Lower leg skin (tissue), 4 donors: Measurements from ENCODE around the gene HBB. TPM values are rescaled to one million over a fixed set of nuclear protein-coding genes. Genes with fewer than 3 reads are reported as not detected.

Experiments used
- DNase-seq, 2 donors: peaks; one replicate each; pipeline ENCODE4 v3.0.0-alpha.2; 2019; ENCODE audit warnings: low spot score in 2 of 2
- H3K4me3 ChIP-seq: fragments of 200-600 bp; sonication (generic); 2 replicates; pipeline ENCODE4 v1.5.1; 2017; ENCODE audit warnings: mild to moderate bottlenecking, low read depth; ENCODE audit not compliant: poor library complexity, severe bottlenecking
- POLR2A ChIP-seq, 2 donors: fragments of 450-650 bp; IDR thresholded peaks; one replicate each; pipeline ENCODE4 v1.6.1; 2016 to 2017; ENCODE audit warnings: antibody characterized with exemption in 2 of 2, mild to moderate bottlenecking in 1 of 2, moderate library complexity in 1 of 2
- WGBS, 2 donors: methylation state at CpG; one replicate each; pipeline ENCODE4 v1.1.5; 2018; 5-methylcytosine and 5-hydroxymethylcytosine counted together
- intact Hi-C: fragments of 100-400 bp; cut with DNase I; formaldehyde crosslinking; loops from one replicate; pipeline ENCODE4 v1.15.0; 2023; ENCODE audit warnings: low total_unique reads
- total RNA-seq, 4 donors: library from RNA; depleted of rRNA; stranded (reverse); fragments of >200 nt; gene quantifications; one replicate each; pipeline ENCODE4 v1.1.0, GENCODE V29; 2016
- TF ChIP-seq, protein P1 (sequence below), 3 donors: fragments of 450-650 bp; IDR thresholded peaks; one replicate each; pipeline ENCODE4 v1.5.1; 2016; ENCODE audit warnings: antibody characterized with exemption in 3 of 3, mild to moderate bottlenecking in 3 of 3, moderate library complexity in 2 of 3

HBB gene
- total RNA-seq, 4 donors from 2014 or later = 0.56 to 65.8 (median 13.1) TPM

- no peak for DNase-seq
- H3K4me3 ChIP-seq = no peak overlapping the region
- WGBS, 2 donors = 55 to 57% methylated on average over 3 of the region's 3 CpGs
- intact Hi-C loops = no loop called here
- no peak for TF ChIP-seq POLR2A (IDR thresholded peaks at IDR 0.05)
- TF ChIP-seq, protein P1, sequence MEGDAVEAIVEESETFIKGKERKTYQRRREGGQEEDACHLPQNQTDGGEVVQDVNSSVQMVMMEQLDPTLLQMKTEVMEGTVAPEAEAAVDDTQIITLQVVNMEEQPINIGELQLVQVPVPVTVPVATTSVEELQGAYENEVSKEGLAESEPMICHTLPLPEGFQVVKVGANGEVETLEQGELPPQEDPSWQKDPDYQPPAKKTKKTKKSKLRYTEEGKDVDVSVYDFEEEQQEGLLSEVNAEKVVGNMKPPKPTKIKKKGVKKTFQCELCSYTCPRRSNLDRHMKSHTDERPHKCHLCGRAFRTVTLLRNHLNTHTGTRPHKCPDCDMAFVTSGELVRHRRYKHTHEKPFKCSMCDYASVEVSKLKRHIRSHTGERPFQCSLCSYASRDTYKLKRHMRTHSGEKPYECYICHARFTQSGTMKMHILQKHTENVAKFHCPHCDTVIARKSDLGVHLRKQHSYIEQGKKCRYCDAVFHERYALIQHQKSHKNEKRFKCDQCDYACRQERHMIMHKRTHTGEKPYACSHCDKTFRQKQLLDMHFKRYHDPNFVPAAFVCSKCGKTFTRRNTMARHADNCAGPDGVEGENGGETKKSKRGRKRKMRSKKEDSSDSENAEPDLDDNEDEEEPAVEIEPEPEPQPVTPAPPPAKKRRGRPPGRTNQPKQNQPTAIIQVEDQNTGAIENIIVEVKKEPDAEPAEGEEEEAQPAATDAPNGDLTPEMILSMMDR (IDR thresholded peaks at IDR 0.05) = no peak
Measured at GRCh38 chr11:5232176-5232575, 5.3 kb upstream of the HBB start.

DNA sequence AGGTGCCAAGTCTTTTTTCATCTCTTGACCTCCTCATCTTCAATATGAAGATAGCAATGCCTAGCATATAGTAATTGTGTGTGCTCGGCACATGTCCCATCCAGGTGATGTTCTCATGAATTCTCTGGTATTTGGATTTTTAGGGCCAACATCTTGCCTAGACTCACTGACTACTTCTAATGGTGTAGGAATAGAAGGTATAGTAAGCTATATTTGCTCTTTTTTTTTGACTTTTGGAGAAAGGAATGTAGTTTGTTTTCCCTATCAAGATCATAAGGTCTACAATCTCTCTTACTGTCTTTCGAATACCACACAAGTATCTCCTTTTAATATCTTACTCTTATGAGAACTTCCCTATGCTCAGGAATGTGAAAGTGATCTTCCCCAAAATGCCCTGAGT, 4.2 kb upstream of the HBB start:
- no peak for DNase-seq
- intact Hi-C loops = no loop called here
- H3K4me3 ChIP-seq = no peak overlapping the region
- WGBS, 2 donors = 88 to 89% methylated on average over 2 of the region's 2 CpGs
- TF ChIP-seq POLR2A (IDR thresholded peaks at IDR 0.05) = no peak
- TF ChIP-seq, protein P1 (IDR thresholded peaks at IDR 0.05) = no peak

DNA sequence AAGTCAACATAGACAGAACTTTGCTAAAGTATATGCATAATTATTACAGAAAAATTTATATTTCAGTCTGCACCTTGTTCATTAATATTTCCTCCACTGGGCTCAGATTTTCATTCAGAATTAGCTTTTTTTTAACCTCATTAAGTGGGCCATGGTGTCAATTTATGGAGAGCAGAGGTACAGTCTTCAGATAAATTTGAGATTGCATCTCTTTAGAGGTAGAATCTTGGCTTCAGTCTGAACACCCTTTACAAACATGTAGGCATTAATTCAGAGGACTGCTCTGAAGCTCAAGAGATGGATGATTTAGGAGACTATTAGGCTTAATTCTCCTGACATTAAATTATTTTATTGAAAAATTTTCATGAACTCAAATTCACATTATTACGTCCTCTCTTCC, 3.4 kb upstream of the HBB start:
- WGBS, 2 donors = 87 to 91% methylated on average over 1 of the region's 1 CpG
- TF ChIP-seq, protein P1 (IDR thresholded peaks at IDR 0.05) = no peak
- TF ChIP-seq POLR2A (IDR thresholded peaks at IDR 0.05) = no peak
- no peak overlapping the region for H3K4me3 ChIP-seq
- intact Hi-C loops = no loop called here
- no peak for DNase-seq

GRCh38 chr11:5229796-5230195, 2.9 kb upstream of the HBB start:
- WGBS, 2 donors = 88 to 92% methylated on average over 2 of the region's 2 CpGs
- DNase-seq = no peak
- no peak for TF ChIP-seq POLR2A (IDR thresholded peaks at IDR 0.05)
- TF ChIP-seq, protein P1 (IDR thresholded peaks at IDR 0.05) = no peak
- intact Hi-C loops = no loop called here
- H3K4me3 ChIP-seq = no peak overlapping the region

DNA sequence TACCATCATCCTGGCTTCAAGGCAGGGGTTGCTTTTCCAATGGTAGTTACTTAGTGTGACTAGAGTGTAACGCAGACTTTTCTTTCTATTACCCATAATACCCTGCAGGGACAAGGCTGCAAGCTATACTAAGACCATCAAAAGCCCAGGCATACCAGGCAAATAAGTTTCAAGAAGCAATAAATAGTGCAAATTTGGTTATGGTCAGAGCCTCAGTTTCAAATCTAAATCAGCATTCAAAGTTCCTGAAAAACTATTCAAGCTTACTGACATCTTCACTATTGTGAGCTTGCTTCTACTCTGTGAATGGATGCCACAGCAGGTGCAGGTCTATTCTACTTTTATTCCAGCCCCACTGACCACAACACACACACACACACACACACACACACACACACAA, 2.5 kb upstream of the HBB start:
- WGBS, 2 donors = 71 to 75% methylated on average over 1 of the region's 1 CpG
- no peak for DNase-seq
- TF ChIP-seq, protein P1 (IDR thresholded peaks at IDR 0.05) = no peak
- no peak for TF ChIP-seq POLR2A (IDR thresholded peaks at IDR 0.05)
- H3K4me3 ChIP-seq = no peak overlapping the region
- intact Hi-C loops = no loop called here

DNA sequence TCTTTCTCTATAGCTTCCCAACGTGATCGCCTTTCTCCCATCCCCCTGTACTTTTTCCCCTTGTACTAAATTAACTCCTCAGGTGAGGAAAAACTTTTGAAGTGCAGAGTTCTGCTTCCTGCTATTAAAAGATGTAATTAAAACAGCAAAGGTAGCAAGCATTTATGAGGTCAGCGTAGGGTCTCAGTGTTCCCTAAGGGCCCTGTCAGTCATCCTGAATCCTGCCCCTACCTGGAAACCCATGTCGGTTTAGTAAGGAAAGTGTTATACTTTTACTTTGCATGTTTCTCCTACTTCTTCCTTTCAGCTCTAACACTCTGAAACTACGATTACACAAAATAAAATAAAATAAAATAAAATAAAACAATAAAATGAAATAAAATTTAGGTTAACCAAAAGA, 1.3 kb upstream of the HBB start:
- TF ChIP-seq, protein P1 (IDR thresholded peaks at IDR 0.05) = no peak
- no peak for TF ChIP-seq POLR2A (IDR thresholded peaks at IDR 0.05)
- H3K4me3 ChIP-seq = no peak overlapping the region
- no peak for DNase-seq
- 34 to 43% methylated on average over 5 of the region's 5 CpGs for WGBS, 2 donors
- intact Hi-C loops = no loop called here
